Hindlimb muscle (tissue), 1 donor: ENCODE data around the gene CHST6. TPM values are rescaled to one million over a fixed set of nuclear protein-coding genes. Genes with fewer than 3 reads are reported as not detected.
"Not testable (repeated sequence)": the region's sequence is repeated elsewhere in the genome, so short reads cannot be mapped to it uniquely, and the experiment has no call there.

Source experiments
- DNase-seq: peaks from one replicate; pipeline ENCODE4 v3.0.0-alpha.2; 2013
- polyA plus RNA-seq: library from polyadenylated mRNA; unstranded; fragments of 120-200 nt; gene quantifications from one replicate; pipeline ENCODE4 v1.2.1, GENCODE V29; 2013; ENCODE audit not compliant: insufficient read length

CHST6 gene
- polyA plus RNA-seq, 1 donor: 0.77 TPM

- DNase-seq: no peak
Observed at GRCh38 chr16:75475420-75475847, 19.8 kb downstream of the CHST6 start.

GRCh38 chr16:75472908-75473877 lies 22.0 kb downstream of the CHST6 start:
- DNase-seq: no peak

GRCh38 chr16:75471723-75472633 lies 23.3 kb downstream of the CHST6 start:
- peak; percentile 70 for DNase-seq

DNA sequence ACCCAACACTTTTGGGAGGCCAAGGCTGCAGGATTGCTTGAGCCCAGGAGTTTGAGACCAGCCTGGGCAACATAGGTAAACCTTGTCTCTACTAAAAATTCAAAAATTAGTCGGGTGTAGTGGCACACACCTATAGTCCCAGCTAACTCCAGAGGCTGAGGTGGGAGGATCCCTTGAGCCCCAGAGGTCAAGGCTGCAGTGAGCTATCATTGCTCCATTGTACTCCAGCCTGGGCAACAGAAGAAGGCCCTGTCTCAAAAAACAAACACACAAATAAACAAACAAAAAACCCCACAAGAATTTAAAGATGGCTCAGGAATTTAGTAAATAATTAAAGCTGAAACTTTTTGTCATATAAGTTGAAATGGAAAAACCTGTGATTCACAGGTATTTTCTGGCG lies 28.5 kb downstream of the CHST6 start:
- no peak for DNase-seq

DNA sequence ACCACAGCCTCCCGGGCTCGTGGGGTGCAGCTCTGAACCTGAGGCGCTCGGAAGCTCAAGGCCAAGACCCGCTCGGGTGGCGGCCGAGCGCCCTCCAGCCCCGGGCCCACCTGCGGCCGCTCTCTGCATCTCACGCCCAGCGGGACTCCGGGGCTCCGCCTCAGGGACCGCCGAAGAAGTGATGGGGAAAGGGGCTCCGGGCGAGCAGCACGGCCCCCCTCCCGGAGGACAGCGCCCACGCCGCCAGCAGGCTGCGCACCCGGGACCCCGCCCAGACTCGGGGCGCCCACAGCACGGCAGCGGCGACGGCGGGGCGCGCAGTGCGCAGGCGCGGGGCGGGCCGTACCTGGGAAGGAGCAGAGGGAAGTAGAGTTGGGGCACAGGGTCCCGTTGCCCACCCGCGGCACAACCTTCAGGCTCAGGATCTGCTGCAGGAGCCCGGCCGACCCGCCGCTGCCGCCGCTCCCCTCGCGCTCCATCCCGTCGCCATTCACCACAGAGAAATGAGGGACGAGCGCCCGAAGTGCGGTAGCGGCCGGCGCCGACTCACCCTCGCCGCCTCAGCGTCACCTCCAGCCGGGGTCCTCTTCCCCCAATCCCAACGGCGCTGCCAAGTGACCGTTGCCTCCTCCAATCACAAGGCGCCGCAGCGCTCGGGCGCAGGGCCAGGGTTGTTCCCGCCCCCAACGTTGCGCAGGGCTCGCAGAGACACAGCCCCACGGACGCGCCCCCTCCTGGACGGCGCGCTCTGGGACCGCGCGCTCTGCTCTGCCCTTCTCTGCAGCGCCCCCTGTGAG lies 30.9 kb downstream of the CHST6 start, which contains the start of gene TMEM170A:
TMEM170A (minus strand) TSS at position 568 of the 797 bp plus-strand sequence; CDS start at position 479, 89 bp downstream.
- DNase-seq: peak; percentile 100

- peak; percentile 45 for DNase-seq
Observed at GRCh38 chr16:75463389-75464121, 31.7 kb downstream of the CHST6 start.

DNA sequence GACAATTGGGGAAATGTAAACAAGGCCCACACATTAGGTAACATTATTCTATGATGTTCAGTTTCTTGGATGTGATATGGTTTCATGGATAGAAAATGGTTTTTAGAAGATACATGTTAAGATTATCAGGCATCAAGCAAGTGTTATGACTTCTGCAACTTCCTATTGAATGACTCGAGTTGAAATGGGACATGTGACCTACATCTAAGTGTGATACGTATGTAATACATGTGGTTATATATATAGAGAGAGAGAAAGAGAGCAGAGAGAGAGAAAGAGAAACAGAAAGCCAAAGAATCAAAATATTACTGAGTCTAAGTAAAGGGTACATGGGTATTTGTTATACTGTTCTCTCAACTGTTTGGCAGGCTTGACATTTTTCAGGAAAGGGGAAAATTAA lies 32.4 kb downstream of the CHST6 start:
- no peak for DNase-seq

- DNase-seq: no peak
Observed at GRCh38 chr16:75461575-75461974, 33.7 kb downstream of the CHST6 start.

- DNase-seq: peak; percentile 69
Observed at GRCh38 chr16:75460446-75460845, 34.8 kb downstream of the CHST6 start.

DNA sequence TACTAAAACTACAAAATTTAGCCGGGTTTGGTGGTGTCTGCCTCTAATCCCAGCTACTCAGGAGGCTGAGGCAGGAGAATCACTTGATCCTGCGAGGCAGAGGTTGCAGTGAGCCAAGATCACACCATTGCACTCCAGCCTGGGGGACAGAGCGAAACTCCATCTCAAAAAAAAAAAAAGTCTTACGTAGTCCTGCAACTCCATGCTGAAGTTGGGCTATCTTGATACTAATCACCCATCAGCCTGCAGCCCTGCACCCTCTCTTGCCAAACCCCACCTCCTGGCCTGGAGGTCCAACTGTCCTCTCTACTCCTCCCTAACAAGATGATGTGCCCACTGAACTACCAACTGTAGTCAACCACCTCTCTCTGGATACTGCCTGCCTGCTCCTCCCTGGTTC lies 35.5 kb downstream of the CHST6 start:
- no peak for DNase-seq

DNA sequence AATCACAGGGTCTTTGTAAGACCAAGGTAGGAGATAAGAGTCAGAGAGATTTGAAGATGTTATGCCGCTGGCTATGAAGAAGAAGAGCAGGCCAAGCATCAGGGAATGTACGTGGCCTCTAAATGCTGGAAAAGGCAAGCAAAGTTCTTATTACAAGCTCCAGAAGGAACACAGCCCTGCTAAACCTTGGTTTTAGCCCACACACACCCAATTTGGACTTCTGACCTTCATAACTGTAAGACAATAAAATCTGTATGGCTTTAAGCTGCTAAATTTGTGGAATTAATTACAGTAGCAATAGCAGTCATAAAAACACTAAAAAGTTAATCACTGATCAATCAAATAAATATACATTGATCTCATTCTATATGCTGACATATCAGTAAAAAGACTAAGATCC lies 36.8 kb downstream of the CHST6 start:
- no peak for DNase-seq

GRCh38 chr16:75458029-75458428 lies 37.2 kb downstream of the CHST6 start:
- no peak for DNase-seq

GRCh38 chr16:75457485-75458021 lies 37.7 kb downstream of the CHST6 start:
- DNase-seq: no peak

GRCh38 chr16:75456971-75457370 lies 38.3 kb downstream of the CHST6 start:
- no peak for DNase-seq

GRCh38 chr16:75456486-75456885 lies 38.8 kb downstream of the CHST6 start:
- DNase-seq: not testable (repeated sequence)

DNA sequence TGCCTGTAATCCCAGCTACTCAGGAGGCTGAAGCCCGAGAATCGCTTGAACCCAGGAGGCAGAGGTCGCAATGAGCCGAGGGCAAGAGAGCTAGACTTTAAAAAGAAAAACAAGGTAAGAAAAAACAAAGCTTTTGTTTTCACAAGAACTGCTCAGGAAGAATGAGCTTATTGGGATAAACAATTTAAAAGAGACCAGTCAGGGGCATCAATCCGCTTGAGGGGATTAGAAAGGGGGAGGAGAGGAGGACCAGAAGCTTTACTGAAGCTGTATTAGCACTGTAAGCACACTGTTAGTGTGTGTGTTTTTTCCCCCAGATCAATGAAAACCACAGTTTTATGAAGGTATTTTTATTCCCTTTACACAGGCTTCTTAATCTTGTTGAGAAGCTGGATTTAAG lies 39.6 kb downstream of the CHST6 start:
- DNase-seq: no peak

DNA sequence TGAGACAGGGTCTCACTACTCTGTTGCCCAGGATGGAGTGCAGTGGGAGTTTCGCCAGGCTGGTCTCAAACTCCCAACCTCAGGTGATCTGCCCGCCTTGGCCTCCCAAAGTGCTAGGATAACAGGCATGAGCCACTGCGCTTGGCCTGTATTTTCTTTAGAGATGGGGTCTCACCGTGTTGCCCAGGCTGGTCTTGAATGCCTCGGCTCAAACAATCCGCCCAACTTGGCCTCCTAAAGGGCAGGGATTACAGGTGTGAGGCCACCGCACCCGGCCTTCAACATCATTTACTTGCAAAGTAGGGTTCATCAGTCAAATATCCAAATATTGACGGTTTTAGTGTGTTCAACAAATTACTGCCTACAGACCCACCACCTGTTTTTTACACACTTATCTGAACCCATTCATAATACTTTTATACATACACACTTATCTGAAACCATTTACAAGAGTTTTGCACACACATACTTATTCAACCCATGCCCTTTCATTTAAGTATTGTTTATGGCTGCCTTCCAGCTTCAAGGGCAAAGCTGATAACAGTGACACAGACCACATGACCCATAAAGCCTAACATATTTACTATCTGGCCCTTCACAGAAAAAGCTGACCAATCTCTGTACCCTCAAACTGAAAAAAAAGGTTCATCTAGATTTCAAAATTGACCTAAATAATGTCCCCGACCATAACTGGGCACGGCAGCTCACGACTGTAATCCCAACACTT lies 42.6 kb downstream of the CHST6 start:
- DNase-seq: no peak

DNA sequence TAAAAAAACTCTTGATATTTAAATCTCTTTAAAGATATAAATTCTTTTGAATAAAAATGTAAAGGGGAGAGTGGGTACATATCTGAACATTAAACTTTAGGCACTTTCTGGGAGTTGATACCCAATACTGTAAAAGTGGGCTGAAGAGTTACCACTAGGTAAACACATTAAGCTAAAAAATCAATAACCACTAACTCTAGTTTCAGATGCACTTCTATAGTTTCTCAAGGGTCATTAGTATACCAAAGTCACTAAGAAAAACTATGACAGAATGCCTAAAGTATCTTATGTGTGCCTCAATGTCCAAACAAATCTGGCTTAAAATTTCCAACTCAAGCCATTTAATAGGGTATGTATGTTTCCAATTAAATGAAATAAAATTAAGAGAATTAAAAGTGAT lies 48.8 kb downstream of the CHST6 start:
- no peak for DNase-seq

DNA sequence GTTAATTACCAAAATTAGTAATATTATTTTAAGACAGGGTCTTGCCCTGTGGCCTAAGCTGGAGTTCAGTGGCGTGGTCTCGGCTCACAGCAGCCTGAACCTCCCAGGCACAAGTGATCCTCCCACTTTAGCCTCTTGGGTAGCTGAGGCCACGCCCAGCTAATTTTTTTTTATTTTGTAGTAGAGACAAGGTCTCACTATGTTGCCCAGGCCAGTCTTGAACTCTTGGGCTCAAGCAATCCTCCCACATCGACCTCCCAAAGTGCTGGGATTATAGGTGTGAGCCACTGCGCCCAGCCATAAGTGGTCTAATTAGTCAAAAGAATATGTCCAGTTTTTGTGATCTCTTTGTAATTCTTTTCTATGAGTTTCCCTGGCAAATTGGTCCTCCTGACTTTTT lies 49.9 kb downstream of the CHST6 start:
- DNase-seq: no peak

DNA sequence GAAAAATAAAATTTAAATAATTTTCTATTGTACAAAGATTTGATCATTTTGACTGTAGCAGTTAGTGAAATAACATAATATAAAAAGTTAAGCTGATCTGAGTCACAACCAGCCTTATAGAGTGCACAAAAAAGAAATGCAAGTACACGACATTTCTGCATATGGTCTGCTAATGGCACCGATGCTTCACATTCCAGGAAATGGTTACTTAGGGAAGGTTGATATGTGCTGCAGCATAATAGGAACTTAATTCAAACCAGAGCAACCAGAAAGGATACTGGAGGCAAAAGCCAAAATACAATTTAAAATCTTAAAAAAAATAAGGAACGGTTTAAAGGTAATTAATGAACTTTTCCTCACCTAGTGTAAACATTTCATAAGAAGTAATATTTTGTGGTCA lies 51.9 kb downstream of the CHST6 start:
- no peak for DNase-seq
